HAP-1 (cell line): Measurements from ENCODE around the gene PAQR9.
A peak's percentile ranks its signal among the peaks of the same experiment; 100 is the strongest.

Experiments used
- DNase-seq, 2 experiments: peaks; one replicate each; pipeline ENCODE4 v3.0.0-alpha.2; 2016 to 2020; ENCODE audit warnings: low spot score in 2 of 2
- H3K27me3 ChIP-seq: fragments of 250-450 bp; sonication (Bioruptor Pico); 2 replicates; pipeline ENCODE4 v1.5.1; 2020; ENCODE audit warnings: low read depth, mild to moderate bottlenecking, moderate library complexity
- H3K36me3 ChIP-seq: fragments of 250-450 bp; sonication (Bioruptor Pico); replicated peaks from 2 replicates; pipeline ENCODE4 v1.5.1; 2020; ENCODE audit warnings: mild to moderate bottlenecking
- H3K4me1 ChIP-seq: fragments of 250-450 bp; sonication (Bioruptor Pico); 2 replicates; pipeline ENCODE4 v1.5.1; 2020; ENCODE audit warnings: mild to moderate bottlenecking
- H3K4me3 ChIP-seq: fragments of 250-450 bp; sonication (Bioruptor Pico); 2 replicates; pipeline ENCODE4 v1.5.1; 2020; ENCODE audit warnings: mild to moderate bottlenecking, moderate library complexity
- H3K9me3 ChIP-seq: fragments of 250-450 bp; sonication (Bioruptor Pico); 2 replicates; pipeline ENCODE4 v1.5.1; 2020; ENCODE audit warnings: mild to moderate bottlenecking, moderate library complexity
- in situ Hi-C: fragments of 300-500 bp; cut with MboI; formaldehyde crosslinking; loops from 3 replicates; pipeline ENCODE4 v1.14.3; 2020; ENCODE audit warnings: low sequenced_read_pairs, inconsistent platforms, mixed read lengths

Gene PAQR9

DNA sequence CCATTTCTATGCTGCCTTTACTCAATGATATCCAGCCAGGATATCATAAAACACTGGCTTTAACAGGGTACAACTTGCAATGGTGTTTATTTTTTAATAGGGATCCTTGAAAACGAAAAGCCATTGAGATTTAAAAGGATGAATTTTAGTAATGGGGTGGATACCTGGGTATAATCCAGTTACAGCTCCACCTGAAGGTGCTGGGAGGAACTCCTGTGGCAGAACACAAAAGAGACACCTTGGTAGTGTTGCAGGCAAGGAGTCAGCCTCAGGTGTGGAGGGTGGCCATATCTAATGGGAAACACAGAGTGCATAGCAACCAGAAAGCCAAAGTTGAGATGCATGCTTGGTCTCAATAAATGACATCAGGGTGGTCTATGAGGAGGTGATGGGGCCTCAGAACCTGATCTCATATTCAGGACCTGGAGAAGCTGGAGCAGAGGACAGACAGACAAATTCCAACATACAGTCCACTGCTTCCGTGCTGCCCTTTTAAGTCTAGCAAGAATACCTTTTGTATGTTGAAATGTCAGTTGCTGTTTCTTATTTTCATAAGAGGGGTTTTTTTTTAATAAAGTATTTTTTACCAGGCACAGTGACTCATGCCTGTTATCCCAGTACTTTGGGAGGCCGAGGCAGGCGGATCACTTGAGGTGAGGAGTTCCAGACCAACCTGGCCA, 12.0 kb upstream of the PAQR9 start:
- H3K9me3 ChIP-seq = no peaks in the 10 kb centered on the region
- H3K36me3 ChIP-seq = no peaks in the 10 kb centered on the region
- in situ Hi-C loops = no loop called here
- H3K27me3 ChIP-seq = no peaks in the 10 kb centered on the region
- H3K4me1 ChIP-seq = 0 out of 2 replicates have a peak, but pooled peaks cover 3% of the 10 kb centered on the region
- no peak for DNase-seq
- no peak overlapping the region for H3K4me3 ChIP-seq

DNA sequence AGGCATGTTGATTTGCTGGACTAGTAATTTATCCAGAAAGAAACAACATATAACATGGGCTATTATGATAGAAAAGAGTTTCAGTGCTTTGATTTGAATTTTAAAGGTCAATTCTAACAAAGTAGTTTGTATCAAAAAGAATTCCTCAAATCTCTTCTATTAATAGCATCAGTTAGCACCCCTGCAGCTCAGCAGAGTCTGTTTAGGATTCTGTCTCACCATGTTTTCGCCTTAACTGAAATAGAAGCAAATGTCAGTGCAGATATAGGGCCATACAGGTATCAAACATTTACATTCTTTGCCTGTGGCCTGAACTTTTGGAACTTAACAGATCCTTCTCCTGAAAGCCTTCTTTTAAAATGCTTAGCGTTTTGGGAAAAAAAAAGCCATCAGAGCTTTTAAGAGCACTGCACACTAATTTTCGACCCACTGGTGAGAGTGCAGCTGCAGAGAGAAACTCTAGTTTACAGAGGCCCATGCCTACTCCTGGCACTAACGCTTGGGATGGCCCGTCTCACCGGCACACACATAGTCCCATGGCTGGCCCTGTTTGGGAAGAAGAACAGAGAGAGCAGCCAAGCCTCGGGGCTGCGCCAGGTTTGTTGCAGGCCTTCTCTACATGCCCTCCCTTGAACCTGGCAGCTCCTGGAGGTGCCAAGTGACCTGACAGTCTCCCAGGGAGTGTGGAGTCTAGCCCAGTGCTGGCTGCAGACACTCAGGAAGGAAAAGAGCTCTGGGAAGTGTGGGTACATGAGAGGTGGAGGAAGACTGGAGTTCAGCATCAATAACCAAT, 9.9 kb upstream of the PAQR9 start:
- Histone ChIP-seq H3K36me3 (no peaks in the 10 kb centered on the region), H3K4me3 (no peak overlapping the region), H3K4me1 (peaks cover 6% of the 10 kb centered on the region; the same call in 1 of the 2 replicates), H3K27me3 (no peaks in the 10 kb centered on the region), H3K9me3 (no peaks in the 10 kb centered on the region)
- no peak for DNase-seq
- in situ Hi-C loops = no loop called here

DNA sequence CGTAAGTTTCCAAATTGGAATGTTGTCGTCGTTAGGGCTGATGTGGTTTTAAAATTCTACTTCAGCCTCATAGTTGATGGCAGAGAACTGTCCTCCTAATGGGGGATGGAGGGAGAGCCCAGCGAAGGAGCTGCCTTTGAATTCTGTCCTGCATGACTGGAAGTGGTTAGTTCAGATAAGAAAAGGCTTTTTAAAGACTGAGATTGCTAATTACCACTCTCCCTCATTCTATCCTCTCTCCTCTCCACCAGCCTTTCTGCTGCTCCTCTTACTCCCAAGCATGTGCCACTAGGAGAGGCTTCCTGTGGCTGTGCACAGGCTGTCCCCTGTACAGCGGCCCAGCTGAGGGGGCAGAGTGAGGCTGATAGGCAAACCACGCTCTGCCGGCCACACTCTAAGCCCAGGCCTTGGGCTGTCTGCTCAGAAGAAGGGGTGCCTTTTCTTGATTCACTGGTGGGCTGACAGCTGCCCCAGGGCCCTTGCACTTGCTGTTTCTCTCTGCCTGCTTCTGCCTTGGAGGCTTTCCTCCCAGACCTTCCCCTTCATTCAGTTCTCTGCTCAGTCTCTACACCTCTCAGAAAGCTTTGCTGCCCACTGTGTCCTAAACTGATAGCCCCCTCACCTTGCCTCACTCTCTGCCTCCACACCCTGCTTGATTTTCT, 8.7 kb upstream of the PAQR9 start:
- no peaks in the 10 kb centered on the region for H3K36me3 ChIP-seq
- H3K4me1 ChIP-seq = peaks cover 6% of the 10 kb centered on the region; the same call in 1 of the 2 replicates
- in situ Hi-C loops = no loop called here
- no peaks in the 10 kb centered on the region for H3K9me3 ChIP-seq
- H3K4me3 ChIP-seq = no peak overlapping the region
- DNase-seq = no peak
- no peaks in the 10 kb centered on the region for H3K27me3 ChIP-seq

DNA sequence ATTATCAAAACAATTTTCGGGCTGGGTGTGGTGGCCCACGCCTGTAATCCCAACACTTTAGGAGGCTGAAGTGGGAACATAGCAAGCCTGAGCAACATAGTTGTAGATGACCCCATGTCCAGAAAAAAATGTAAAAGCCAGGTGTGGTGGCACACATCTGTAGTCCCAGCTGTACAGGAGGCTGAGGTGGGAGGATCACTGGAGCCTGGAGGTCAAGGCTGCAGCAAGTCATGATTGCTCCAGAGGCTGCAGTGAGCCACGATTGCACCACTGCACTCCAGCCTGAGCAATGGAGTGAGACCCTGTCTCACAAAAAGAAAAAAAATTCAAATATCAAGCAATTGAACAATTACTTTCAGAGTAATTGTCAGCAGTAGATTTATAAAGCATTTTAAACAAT, 8.0 kb upstream of the PAQR9 start:
- H3K36me3 ChIP-seq = no peaks in the 10 kb centered on the region
- no peak overlapping the region for H3K4me3 ChIP-seq
- no peaks in the 10 kb centered on the region for H3K27me3 ChIP-seq
- in situ Hi-C loops = no loop called here
- no peak for DNase-seq
- H3K9me3 ChIP-seq = no peaks in the 10 kb centered on the region
- H3K4me1 ChIP-seq = peaks cover 6% of the 10 kb centered on the region; the same call in 1 of the 2 replicates

DNA sequence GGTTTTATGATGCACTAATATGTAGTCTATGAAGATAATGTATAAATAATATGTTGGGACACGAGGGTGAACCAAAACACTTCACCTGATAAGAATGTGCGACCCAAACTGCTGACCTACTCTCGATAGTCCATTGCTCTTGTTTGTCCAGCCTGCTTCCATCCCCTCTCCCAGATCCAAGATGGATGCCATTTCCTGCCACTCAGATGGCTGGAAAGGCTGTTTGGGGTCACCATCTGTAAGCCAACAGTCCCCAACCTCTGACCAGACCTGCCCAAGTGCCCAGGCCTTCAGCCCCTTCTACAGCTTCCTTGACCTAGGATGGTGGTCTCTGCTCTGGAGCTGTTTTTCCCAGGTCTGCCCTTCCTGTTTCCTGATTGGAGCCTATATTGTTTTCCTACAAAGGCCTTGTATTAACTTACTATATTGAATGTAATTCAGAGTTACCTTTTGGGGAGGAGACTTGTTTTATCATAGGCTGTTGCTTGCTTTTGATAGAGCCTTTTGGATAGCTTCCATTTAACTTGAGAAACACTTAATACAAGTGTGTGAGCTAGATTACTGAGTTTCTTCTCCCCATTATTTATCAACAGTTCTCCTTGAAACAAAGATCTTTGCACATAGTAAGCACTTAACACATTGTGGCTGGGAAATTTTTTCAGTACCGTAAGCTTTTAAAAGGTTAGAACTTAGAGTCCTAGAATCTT, 5.0 kb upstream of the PAQR9 start:
- H3K4me3 ChIP-seq = no peak overlapping the region
- in situ Hi-C loops = no loop called here
- H3K27me3 ChIP-seq = peaks cover 3% of the 10 kb centered on the region; the same call in 1 of the 2 replicates
- no peaks in the 10 kb centered on the region for H3K9me3 ChIP-seq
- no peak for DNase-seq
- no peaks in the 10 kb centered on the region for H3K36me3 ChIP-seq
- H3K4me1 ChIP-seq = peaks cover 6% of the 10 kb centered on the region; the same call in 1 of the 2 replicates

DNA sequence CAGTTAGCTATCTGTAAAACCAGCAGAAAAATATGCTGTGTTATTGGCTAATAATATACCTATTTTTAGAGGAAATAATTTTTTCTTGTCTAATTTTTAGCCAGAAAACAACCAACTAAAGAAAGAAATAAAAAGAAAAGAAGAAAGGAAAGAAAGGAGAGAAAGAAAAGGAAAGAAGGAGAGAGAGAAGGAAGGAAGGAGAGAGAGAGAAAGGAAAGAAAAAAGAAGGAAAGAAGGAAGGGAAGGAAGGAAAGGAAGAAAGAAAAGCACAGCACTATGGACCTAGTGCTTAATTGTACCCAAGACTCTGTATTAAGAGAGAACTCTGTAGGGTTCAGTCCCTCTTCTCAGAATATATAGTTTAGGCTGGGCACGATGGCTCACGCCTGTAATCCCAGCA, 3.3 kb upstream of the PAQR9 start:
- peaks cover 3% of the 10 kb centered on the region; the same call in 1 of the 2 replicates for H3K4me1 ChIP-seq
- H3K9me3 ChIP-seq = no peaks in the 10 kb centered on the region
- no peak for DNase-seq
- in situ Hi-C loops = no loop called here
- H3K36me3 ChIP-seq = no peaks in the 10 kb centered on the region
- H3K4me3 ChIP-seq = no peak overlapping the region
- H3K27me3 ChIP-seq = peaks cover 3% of the 10 kb centered on the region; the same call in 1 of the 2 replicates

DNA sequence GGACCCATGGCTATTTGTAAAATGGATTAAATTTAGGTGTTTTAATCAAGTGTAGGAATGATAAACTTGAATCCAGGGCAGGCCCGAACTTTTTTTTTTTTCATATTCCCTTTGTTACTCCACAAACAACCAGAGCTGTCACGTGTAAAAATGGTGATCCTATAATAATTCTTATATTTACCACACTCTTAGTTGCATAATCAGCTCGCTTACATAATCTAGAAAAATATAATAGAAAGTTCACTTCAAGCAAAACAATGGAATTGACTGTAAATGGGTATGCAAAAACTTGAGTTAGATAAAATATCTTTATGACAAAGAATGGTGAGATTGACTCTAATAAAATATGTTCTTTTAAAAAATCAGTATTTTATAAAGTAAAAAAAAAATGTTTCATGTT, 2.1 kb upstream of the PAQR9 start:
- in situ Hi-C loops = no loop called here
- Histone ChIP-seq H3K36me3 (no peaks in the 10 kb centered on the region), H3K9me3 (no peaks in the 10 kb centered on the region), H3K27me3 (peaks cover 3% of the 10 kb centered on the region; the same call in 1 of the 2 replicates), H3K4me1 (peaks cover 5% of the 10 kb centered on the region; the same call in 1 of the 2 replicates), H3K4me3 (no peak overlapping the region)
- no peak for DNase-seq

DNA sequence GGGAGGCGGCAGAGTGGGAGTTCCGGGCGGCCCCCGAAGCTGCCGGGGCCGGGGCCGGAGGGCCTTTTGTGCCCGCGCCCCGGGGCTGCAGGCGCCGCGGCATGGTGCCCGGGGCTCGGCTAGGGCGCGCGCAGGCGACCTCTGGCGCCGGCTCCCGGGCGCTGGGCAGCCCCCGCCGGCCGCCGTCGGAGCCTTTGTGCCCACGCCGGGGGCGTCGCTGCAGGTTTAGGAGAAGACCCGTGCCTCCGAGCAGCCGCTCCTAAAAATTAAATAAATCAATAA, 299 bp downstream of the PAQR9 start:
- Histone ChIP-seq H3K4me3 (peak overlapping the region; percentile 55), H3K4me1 (peaks cover 3% of the 10 kb centered on the region; the same call in 1 of the 2 replicates), H3K36me3 (no peaks in the 10 kb centered on the region), H3K9me3 (no peaks in the 10 kb centered on the region), H3K27me3 (peaks cover 3% of the 10 kb centered on the region; the same call in 1 of the 2 replicates)
- no peak for DNase-seq
- in situ Hi-C loops = no loop called here

DNA sequence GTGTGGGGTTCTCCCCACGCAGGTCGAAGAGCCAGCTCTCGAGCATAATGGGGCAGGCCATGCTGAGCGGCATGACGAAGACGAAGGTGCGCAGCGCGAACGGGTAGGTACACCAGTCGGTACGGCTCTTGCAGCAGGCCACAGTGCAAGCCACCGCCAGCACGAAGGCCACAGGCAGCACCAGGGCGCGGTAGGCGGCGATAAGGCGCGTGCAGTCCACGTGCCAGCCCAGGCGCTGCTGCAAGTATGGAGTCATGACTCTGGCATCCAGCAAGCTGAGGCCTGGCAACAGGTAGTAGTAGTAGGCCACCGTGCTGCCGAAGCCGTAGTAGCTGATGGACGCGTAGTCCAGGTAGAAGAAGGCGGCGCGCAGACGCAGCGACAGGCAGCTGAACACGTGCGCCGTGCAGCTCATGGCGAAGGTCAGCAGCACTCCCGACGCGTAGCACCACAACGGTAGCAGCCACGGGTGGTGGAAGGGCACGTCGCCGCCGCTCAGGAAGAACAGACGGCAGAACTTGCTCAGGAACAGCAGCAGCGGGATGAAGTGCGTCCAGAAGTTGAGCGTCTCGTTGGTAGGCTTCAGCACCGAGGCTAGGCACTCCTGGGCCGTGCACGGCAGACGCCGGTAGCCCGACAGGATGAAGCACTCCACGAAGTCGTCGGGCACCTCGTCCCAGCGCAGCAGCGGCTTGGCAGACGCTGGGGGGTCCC, 797 bp downstream of the PAQR9 start:
- Histone ChIP-seq H3K4me1 (peaks cover 3% of the 10 kb centered on the region; the same call in 1 of the 2 replicates), H3K4me3 (peak overlapping the region; percentile 55), H3K27me3 (peaks cover 3% of the 10 kb centered on the region; the same call in 1 of the 2 replicates), H3K36me3 (no peaks in the 10 kb centered on the region), H3K9me3 (no peaks in the 10 kb centered on the region)
- in situ Hi-C loops = no loop called here
- no peak for DNase-seq

DNA sequence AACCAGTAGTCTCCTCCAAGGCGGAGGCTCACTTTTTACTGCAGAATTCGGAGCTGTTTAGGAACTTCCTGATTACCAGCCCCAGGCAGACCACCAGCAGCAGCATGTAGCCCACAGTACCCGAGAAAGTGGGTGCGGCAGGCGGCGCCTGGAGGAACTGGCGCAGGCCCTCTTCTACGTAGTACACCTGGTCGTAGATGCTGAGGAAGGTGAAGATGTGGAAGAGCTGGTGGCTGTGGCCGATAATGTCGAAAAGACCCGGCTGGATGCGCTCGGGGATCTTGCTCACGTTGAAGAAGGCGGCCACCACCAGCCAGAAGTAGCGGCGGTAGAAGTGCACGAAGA, 1.3 kb downstream of the PAQR9 start:
- peaks cover 3% of the 10 kb centered on the region; the same call in 1 of the 2 replicates for H3K27me3 ChIP-seq
- no peak overlapping the region for H3K4me3 ChIP-seq
- in situ Hi-C loops = no loop called here
- no peaks in the 10 kb centered on the region for H3K9me3 ChIP-seq
- no peaks in the 10 kb centered on the region for H3K36me3 ChIP-seq
- DNase-seq = no peak
- H3K4me1 ChIP-seq = peaks cover 3% of the 10 kb centered on the region; the same call in 1 of the 2 replicates

DNA sequence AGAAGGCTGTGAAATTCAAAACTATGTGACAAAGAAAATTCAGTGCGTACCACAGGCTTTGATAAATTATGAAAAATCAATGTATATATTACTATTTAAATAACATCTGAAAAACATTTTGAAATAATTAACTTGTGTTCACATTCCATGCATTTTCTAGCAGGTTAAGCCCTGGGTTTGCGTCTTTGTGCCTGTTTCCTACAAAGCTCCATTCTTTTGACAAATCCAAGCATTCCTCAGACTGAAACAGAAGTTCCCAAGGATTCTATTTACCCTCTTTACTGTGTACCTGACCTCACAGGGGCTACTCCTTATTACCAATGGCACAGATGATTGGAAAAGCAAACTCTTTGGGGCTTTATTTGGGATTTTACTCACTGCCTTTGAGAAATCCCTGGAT, 1.9 kb downstream of the PAQR9 start:
- Histone ChIP-seq H3K27me3 (peaks cover 3% of the 10 kb centered on the region; the same call in 1 of the 2 replicates), H3K4me3 (no peak overlapping the region), H3K4me1 (peaks cover 3% of the 10 kb centered on the region; the same call in 1 of the 2 replicates), H3K9me3 (no peaks in the 10 kb centered on the region), H3K36me3 (no peaks in the 10 kb centered on the region)
- in situ Hi-C loops = no loop called here
- DNase-seq = no peak

DNA sequence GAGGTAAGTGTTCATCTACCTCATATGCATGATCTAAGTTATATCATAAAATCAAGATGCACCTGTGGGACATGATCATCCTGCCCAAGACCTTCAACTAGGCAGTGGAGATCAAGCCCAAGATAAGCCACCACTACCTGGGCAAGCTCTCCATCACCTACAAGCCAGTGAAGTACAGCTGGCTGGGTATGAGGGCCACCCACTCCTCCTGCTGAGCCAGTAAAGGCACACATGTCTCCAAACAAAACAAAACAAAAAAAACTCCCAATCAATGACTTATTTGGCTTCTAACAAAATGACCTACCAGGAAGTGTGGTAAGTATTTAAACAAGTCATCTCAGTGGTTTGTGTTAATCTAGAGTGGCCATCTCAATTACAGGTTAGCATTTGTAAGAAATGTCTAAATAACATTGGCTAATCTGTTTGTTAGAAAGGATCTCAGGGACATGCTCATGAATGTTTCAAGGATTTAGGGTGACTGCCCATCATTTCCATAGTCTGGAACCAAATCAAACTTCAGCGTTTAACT, 3.1 kb downstream of the PAQR9 start:
- in situ Hi-C loops = no loop called here
- no peaks in the 10 kb centered on the region for H3K9me3 ChIP-seq
- H3K36me3 ChIP-seq = no peaks in the 10 kb centered on the region
- no peak overlapping the region for H3K4me3 ChIP-seq
- DNase-seq = no peak
- H3K27me3 ChIP-seq = peaks cover 3% of the 10 kb centered on the region; the same call in 1 of the 2 replicates
- H3K4me1 ChIP-seq = peaks cover 3% of the 10 kb centered on the region; the same call in 1 of the 2 replicates

DNA sequence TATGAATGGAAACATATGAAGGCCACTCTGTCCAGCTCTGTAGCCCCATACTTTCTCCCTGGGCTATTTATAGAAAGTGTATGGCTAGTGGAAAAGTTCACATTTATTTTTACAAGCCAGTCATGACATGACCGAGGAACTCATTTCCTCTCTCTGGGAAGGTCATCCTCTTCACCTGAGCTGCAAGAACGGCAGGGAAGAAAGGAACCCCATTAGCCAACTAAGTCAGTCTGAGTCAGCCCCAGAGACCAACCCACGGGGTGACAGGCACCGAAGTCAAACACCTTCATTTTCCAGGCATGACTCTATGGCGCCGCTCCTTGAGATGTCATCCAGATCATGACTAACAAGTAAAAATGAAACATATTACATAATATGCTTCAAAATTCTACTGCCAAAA, 4.8 kb downstream of the PAQR9 start:
- Histone ChIP-seq H3K9me3 (no peaks in the 10 kb centered on the region), H3K4me1 (peaks cover 3% of the 10 kb centered on the region; the same call in 1 of the 2 replicates), H3K36me3 (no peaks in the 10 kb centered on the region), H3K27me3 (no peaks in the 10 kb centered on the region; the same call in 1 of the 2 replicates), H3K4me3 (no peak overlapping the region)
- in situ Hi-C loops = no loop called here
- no peak for DNase-seq
